ENCODE results near the gene BRD3OS.

GRCh38 chr9:134057751-134058701 lies 32.7 kb downstream of the BRD3OS start:
- TF ChIP-seq TCF4 (CRISPR knock-in tag; IDR thresholded peaks at IDR 0.05; ENCODE audit: borderline replicate concordance): no peak
- no peak for TF ChIP-seq ZNF8 (CRISPR knock-in tag; IDR thresholded peaks at IDR 0.05)

Data from SK-N-SH treated with all-trans-retinoic acid at 6 μM for 48 hours (cell line).